Ovary (tissue), 9 donors: ENCODE measurements around the gene VSTM1. TPM values are rescaled to one million over a fixed set of nuclear protein-coding genes. Genes with fewer than 3 reads are reported as not detected.

ENCODE experiments used
- DNase-seq, 5 donors: peaks; one replicate each; pipeline ENCODE4 v3.0.0-alpha.2; 2019 to 2020
- H3K27ac ChIP-seq, 2 donors: fragments of 200-600 bp; one replicate each; pipeline versions ENCODE4 v1.5.1 to v1.8.0; 2019 to 2022
- H3K27me3 ChIP-seq: fragments of 200-600 bp; one replicate; pipeline ENCODE4 v1.8.0; 2022
- H3K36me3 ChIP-seq: fragments of 200-600 bp; sonication (generic); one replicate; pipeline ENCODE4 v1.5.1; 2019
- H3K4me1 ChIP-seq: one replicate; pipeline ENCODE4 v1.8.1; 2013; ENCODE audit warnings: mild to moderate bottlenecking, moderate library complexity; ENCODE audit not compliant: insufficient read depth
- H3K4me3 ChIP-seq: fragments of 200-600 bp; sonication (generic); one replicate; pipeline ENCODE4 v1.5.1; 2017
- H3K9me3 ChIP-seq, 2 donors: fragments of 200-600 bp in 1 of 2; sonication (generic) in 1 of 2; one replicate each; pipeline versions ENCODE4 v1.5.1 to v1.8.1; 2013 to 2019; ENCODE audit warnings: mild to moderate bottlenecking in 1 of 2, moderate library complexity in 1 of 2
- CTCF ChIP-seq, 3 donors: fragments of 450-650 bp in 2 of 3; fragments of 200-600 bp in 1 of 3; IDR thresholded peaks; one replicate each; pipeline versions ENCODE4 v1.5.1 to v1.8.0; 2016 to 2022; ENCODE audit warnings: antibody characterized with exemption in 3 of 3, mild to moderate bottlenecking in 1 of 3
- EP300 ChIP-seq: sonication (generic); formaldehyde crosslinking; IDR thresholded peaks from one replicate; pipeline ENCODE4 v1.6.1; 2017; ENCODE audit warnings: antibody characterized with exemption
- POLR2A ChIP-seq: fragments of 450-650 bp; IDR thresholded peaks from one replicate; pipeline ENCODE4 v1.6.1; 2017; ENCODE audit warnings: antibody characterized with exemption, mild to moderate bottlenecking, moderate library complexity
- WGBS, 3 donors: extraction: QIAGEN DNeasy Blood & Tissue Kit in 1 of 3; methylation state at CpG; one replicate each; pipeline versions ENCODE4 v1.1.5 to v1.1.7; 2013 to 2017; 5-methylcytosine and 5-hydroxymethylcytosine counted together
- intact Hi-C, 4 donors: fragments of 100-400 bp; cut with DNase I; formaldehyde crosslinking; loops; one replicate each; pipeline versions ENCODE4 v1.11.0 to v1.15.1; 2022 to 2023
- polyA plus RNA-seq, 2 donors: library from polyadenylated mRNA; stranded (reverse); fragments of 200-250 nt in 1 of 2; fragments of 350-450 nt in 1 of 2; fragmentation: Illumina TruSeq in 1 of 2; extraction: RNeasy Lipid Tissue Mini Kit (QIAGEN cat#74804) in 1 of 2; gene quantifications; one replicate each; pipeline ENCODE4 v1.2.3, GENCODE V29; 2013 to 2014
- total RNA-seq, 7 donors: library from RNA; depleted of rRNA in 2 of 7; stranded (reverse); fragments of >200 nt in 2 of 7; fragmentation: NEBNext Ultra II Directional in 3 of 7; extraction: Animal tissue kit (Norgen Biotek cat#: 25700) in 3 of 7; gene quantifications; one replicate each; pipeline versions ENCODE4 v1.1.0 to v1.2.4, GENCODE V29; 2016 to 2023
- donor health status: DM: no; HTN: no; CAD: no; lungs with moderate emphysema.
- donor health status: DM: no; HTN: no; CAD: no.
- donor health status: Bipolar disorder and iron deficiency.
- donor health status: DM: yes; HTN: yes; CAD: no.
- donor health status: DM: no; HTN: no; CAD: no.
- donor health status: DM: yes; HTN: yes; CAD: no.

Gene VSTM1
- total and polyA plus RNA-seq, 9 donors, result not detected

- TF ChIP-seq CTCF (IDR thresholded peaks at IDR 0.05), result no peak
- no peak for TF ChIP-seq EP300
- no peak for TF ChIP-seq POLR2A
- no peaks in the 10 kb centered on the region for H3K27me3 ChIP-seq
- no peak overlapping the region for H3K27ac ChIP-seq
- intact Hi-C loops, result loop anchor here in 1 of 4 donors (5.0 to 10.0 kb wide), 2 partner anchors 178 to 826 kb away; no protein-coding TSS in a partner anchor
- 33 to 50% (median 40%) methylated on average over 3 of the region's 3 CpGs for WGBS, 3 donors
- no peak overlapping the region for H3K4me3 ChIP-seq
- no peak for DNase-seq
- no peaks in the 10 kb centered on the region for H3K9me3 ChIP-seq
- H3K4me1 ChIP-seq, result no peaks in the 10 kb centered on the region
- no peaks in the 10 kb centered on the region for H3K36me3 ChIP-seq
These were observed 40.5 kb downstream of the VSTM1 start for GRCh38 chr19:54023191-54023590.

- no peak for TF ChIP-seq POLR2A
- no peak for TF ChIP-seq CTCF (IDR thresholded peaks at IDR 0.05)
- no peak for TF ChIP-seq EP300
- H3K9me3 ChIP-seq, result no peaks in the 10 kb centered on the region
- no peaks in the 10 kb centered on the region for H3K27me3 ChIP-seq
- 79 to 91% (median 90%) methylated on average over 13 of the region's 13 CpGs for WGBS, 3 donors
- no peak overlapping the region for H3K27ac ChIP-seq
- H3K36me3 ChIP-seq, result no peaks in the 10 kb centered on the region
- intact Hi-C loops, result loop anchor here in 1 of 4 donors (5.0 to 10.0 kb wide), 2 partner anchors 177 to 825 kb away; no protein-coding TSS in a partner anchor
- no peaks in the 10 kb centered on the region for H3K4me1 ChIP-seq
- no peak overlapping the region for H3K4me3 ChIP-seq
- no peak for DNase-seq
These were observed 41.8 kb downstream of the VSTM1 start for GRCh38 chr19:54021932-54022331.

- WGBS, 3 donors, result 79 to 88% (median 86%) methylated on average over 8 of the region's 8 CpGs
These were observed 42.3 kb downstream of the VSTM1 start for GRCh38 chr19:54021363-54021762.

GRCh38 chr19:54017261-54017660 lies 46.4 kb downstream of the VSTM1 start:
- no peaks in the 10 kb centered on the region for H3K27me3 ChIP-seq
- WGBS, 3 donors, result 80 to 86% (median 82%) methylated on average over 4 of the region's 4 CpGs
- H3K4me3 ChIP-seq, result no peak overlapping the region
- no peaks in the 10 kb centered on the region for H3K36me3 ChIP-seq
- intact Hi-C loops, result no loop called here
- no peaks in the 10 kb centered on the region for H3K9me3 ChIP-seq
- no peak for DNase-seq
- no peak for TF ChIP-seq POLR2A
- TF ChIP-seq CTCF (IDR thresholded peaks at IDR 0.05), result no peak
- no peak for TF ChIP-seq EP300
- no peak overlapping the region for H3K27ac ChIP-seq
- H3K4me1 ChIP-seq, result no peaks in the 10 kb centered on the region

More at GRCh38 chr19:54021363-54021762, 42.3 kb downstream of the VSTM1 start:
- Histone ChIP-seq H3K27me3 (no peaks in the 10 kb centered on the region), H3K9me3 (no peaks in the 10 kb centered on the region), H3K4me1 (no peaks in the 10 kb centered on the region), H3K27ac (no peak overlapping the region), H3K36me3 (no peaks in the 10 kb centered on the region), H3K4me3 (no peak overlapping the region)
- intact Hi-C loops, result loop anchor here in 1 of 4 donors (5.0 to 10.0 kb wide), 2 partner anchors 177 to 824 kb away; no protein-coding TSS in a partner anchor
- DNase-seq, result no peak
- TF ChIP-seq EP300 (no peak), POLR2A (no peak), CTCF (IDR thresholded peaks at IDR 0.05) (no peak)
